ENCODE measurements around the gene BIRC6.
"Not testable (repeated sequence)": the region's sequence is repeated elsewhere in the genome, so short reads cannot be mapped to it uniquely, and the experiment has no call there.

The BIRC6 gene

GRCh38 chr2:32370942-32371341, 14.1 kb downstream of the BIRC6 start:
- in situ Hi-C loops (cut with HindIII; ENCODE audit: low sequenced_read_pairs): not testable (repeated sequence)

- in situ Hi-C loops (cut with HindIII; ENCODE audit: low sequenced_read_pairs): no loop called here
Measured at GRCh38 chr2:32372519-32373182, 15.8 kb downstream of the BIRC6 start.

GRCh38 chr2:32375228-32375892, 18.5 kb downstream of the BIRC6 start:
- in situ Hi-C loops (cut with HindIII; ENCODE audit: low sequenced_read_pairs): no loop called here

- in situ Hi-C loops (cut with HindIII; ENCODE audit: low sequenced_read_pairs): no loop called here
Measured at GRCh38 chr2:32376756-32377155, 19.9 kb downstream of the BIRC6 start.

- in situ Hi-C loops (cut with HindIII; ENCODE audit: low sequenced_read_pairs): no loop called here
Measured at GRCh38 chr2:32377928-32378327, 21.1 kb downstream of the BIRC6 start.

- in situ Hi-C loops (cut with HindIII; ENCODE audit: low sequenced_read_pairs): no loop called here
Measured at GRCh38 chr2:32379352-32379751, 22.5 kb downstream of the BIRC6 start.

- in situ Hi-C loops (cut with HindIII; ENCODE audit: low sequenced_read_pairs): loop anchor here (5.0 kb wide), 1 partner anchor 67 kb away; no protein-coding TSS in a partner anchor
Measured at GRCh38 chr2:32383858-32384257, 27.0 kb downstream of the BIRC6 start.

- in situ Hi-C loops (cut with HindIII; ENCODE audit: low sequenced_read_pairs): loop anchor here (5.0 kb wide), 1 partner anchor 67 kb away; no protein-coding TSS in a partner anchor
Measured at GRCh38 chr2:32384529-32384928, 27.7 kb downstream of the BIRC6 start.

GRCh38 chr2:32386739-32387138, 29.9 kb downstream of the BIRC6 start:
- in situ Hi-C loops (cut with HindIII; ENCODE audit: low sequenced_read_pairs): no loop called here

- in situ Hi-C loops (cut with HindIII; ENCODE audit: low sequenced_read_pairs): no loop called here
Measured at GRCh38 chr2:32399221-32399620, 42.4 kb downstream of the BIRC6 start.

- in situ Hi-C loops (cut with HindIII; ENCODE audit: low sequenced_read_pairs): no loop called here
Measured at GRCh38 chr2:32402091-32402490, 45.3 kb downstream of the BIRC6 start.

GRCh38 chr2:32403782-32404181, 47.0 kb downstream of the BIRC6 start:
- in situ Hi-C loops (cut with HindIII; ENCODE audit: low sequenced_read_pairs): no loop called here

GRCh38 chr2:32404691-32405090, 47.9 kb downstream of the BIRC6 start:
- in situ Hi-C loops (cut with HindIII; ENCODE audit: low sequenced_read_pairs): no loop called here

- in situ Hi-C loops (cut with HindIII; ENCODE audit: low sequenced_read_pairs): no loop called here
Measured at GRCh38 chr2:32416519-32416918, 59.7 kb downstream of the BIRC6 start.

- in situ Hi-C loops (cut with HindIII; ENCODE audit: low sequenced_read_pairs): no loop called here
Measured at GRCh38 chr2:32417659-32418058, 60.8 kb downstream of the BIRC6 start.

GRCh38 chr2:32418778-32419177, 62.0 kb downstream of the BIRC6 start:
- in situ Hi-C loops (cut with HindIII; ENCODE audit: low sequenced_read_pairs): no loop called here

GRCh38 chr2:32422133-32422532, 65.3 kb downstream of the BIRC6 start:
- in situ Hi-C loops (cut with HindIII; ENCODE audit: low sequenced_read_pairs): no loop called here

- in situ Hi-C loops (cut with HindIII; ENCODE audit: low sequenced_read_pairs): no loop called here
Measured at GRCh38 chr2:32423536-32423935, 66.7 kb downstream of the BIRC6 start.

GRCh38 chr2:32424739-32425138, 67.9 kb downstream of the BIRC6 start:
- in situ Hi-C loops (cut with HindIII; ENCODE audit: low sequenced_read_pairs): no loop called here

GRCh38 chr2:32425719-32426141, 68.9 kb downstream of the BIRC6 start:
- in situ Hi-C loops (cut with HindIII; ENCODE audit: low sequenced_read_pairs): no loop called here

- in situ Hi-C loops (cut with HindIII; ENCODE audit: low sequenced_read_pairs): no loop called here
Measured at GRCh38 chr2:32427672-32428610, 71.1 kb downstream of the BIRC6 start.

Measured in endothelial cell of hepatic sinusoid (primary cell).